GM23248 (cell line): ENCODE data around the gene NECTIN4. TPM values are rescaled to one million over a fixed set of nuclear protein-coding genes. Genes with fewer than 3 reads are reported as not detected.
"Not testable (repeated sequence)": the region's sequence is repeated elsewhere in the genome, so short reads cannot be mapped to it uniquely, and the experiment has no call there.

Experiments used
- DNase-seq: peaks from one replicate; pipeline ENCODE4 v3.0.0-alpha.2; 2015
- H2AFZ ChIP-seq: fragments of 200-600 bp; sonication (generic); 2 replicates; pipeline ENCODE4 v1.6.1; 2016; ENCODE audit warnings: antibody characterized with exemption
- H3F3A ChIP-seq: fragments of 200-600 bp; sonication (generic); 2 replicates; pipeline ENCODE4 v1.6.1; 2016; ENCODE audit warnings: mild to moderate bottlenecking, antibody characterized with exemption, mixed run types; ENCODE audit not compliant: insufficient read depth
- H3K27ac ChIP-seq: fragments of 200-600 bp; sonication (generic); 2 replicates; pipeline ENCODE4 v1.5.1; 2016; ENCODE audit warnings: mild to moderate bottlenecking
- H3K27me3 ChIP-seq: fragments of 200-600 bp; sonication (generic); replicated peaks from 2 replicates; pipeline ENCODE4 v1.6.1; 2016; ENCODE audit warnings: mild to moderate bottlenecking; ENCODE audit not compliant: insufficient read depth
- H3K36me3 ChIP-seq: fragments of 200-600 bp; sonication (generic); 2 replicates; pipeline ENCODE4 v1.6.1; 2016; ENCODE audit warnings: low read depth, mild to moderate bottlenecking
- H3K4me1 ChIP-seq: fragments of 200-600 bp; sonication (generic); 2 replicates; pipeline ENCODE4 v1.6.1; 2016; ENCODE audit warnings: mild to moderate bottlenecking; ENCODE audit not compliant: insufficient read depth
- H3K4me2 ChIP-seq: fragments of 200-600 bp; sonication (generic); one replicate; pipeline ENCODE4 v1.6.1; 2016; ENCODE audit warnings: mild to moderate bottlenecking; ENCODE audit not compliant: unreplicated experiment
- H3K4me3 ChIP-seq: fragments of 200-600 bp; sonication (generic); 2 replicates; pipeline ENCODE4 v1.5.1; 2016; ENCODE audit warnings: mild to moderate bottlenecking
- H3K79me2 ChIP-seq: fragments of 200-600 bp; sonication (generic); 2 replicates; pipeline ENCODE4 v1.6.1; 2016; ENCODE audit warnings: mild to moderate bottlenecking; ENCODE audit not compliant: insufficient read depth
- H3K9ac ChIP-seq: fragments of 200-600 bp; sonication (generic); 2 replicates; pipeline ENCODE4 v1.6.1; 2016; ENCODE audit warnings: mild to moderate bottlenecking
- H3K9me2 ChIP-seq: fragments of 200-600 bp; sonication (generic); 2 replicates; pipeline ENCODE4 v1.6.1; 2016; ENCODE audit warnings: mixed run types, mild to moderate bottlenecking, moderate library complexity; ENCODE audit not compliant: insufficient read depth
- H3K9me3 ChIP-seq: fragments of 200-600 bp; sonication (generic); one replicate; pipeline ENCODE4 v1.6.1; 2017; ENCODE audit warnings: low read depth
- H4K20me1 ChIP-seq: fragments of 200-600 bp; sonication (generic); 2 replicates; pipeline ENCODE4 v1.6.0; 2016; ENCODE audit not compliant: insufficient read depth
- EZH2 ChIP-seq: fragments of 200-600 bp; sonication (generic); IDR thresholded peaks from 2 replicates; pipeline ENCODE4 v1.6.1; 2018; ENCODE audit warnings: antibody characterized with exemption, mild to moderate bottlenecking; ENCODE audit not compliant: insufficient read depth, poor library complexity, severe bottlenecking
- EZH2phosphoT487 ChIP-seq: fragments of 200-600 bp; sonication (generic); IDR thresholded peaks from 2 replicates; pipeline ENCODE4 v1.6.1; 2018; ENCODE audit warnings: antibody characterized with exemption, moderate library complexity, mild to moderate bottlenecking, low read depth; ENCODE audit not compliant: insufficient read depth
- WGBS, 2 experiments: methylation state at CpG; one replicate each; pipeline ENCODE4 v1.1.6; 2015 to 2017; ENCODE audit warnings: low lambda C conversion rate in 2 of 2, low coverage in 1 of 2; ENCODE audit errors: missing lambda C conversion rate in 2 of 2; 5-methylcytosine and 5-hydroxymethylcytosine counted together
- in situ Hi-C: fragments of 300-500 bp; cut with MboI; formaldehyde crosslinking; loops from 2 replicates; pipeline ENCODE4 v1.15.0; 2020
- polyA plus RNA-seq: library from polyadenylated mRNA; unstranded; fragments of >200 nt; fragmentation: Nextera tagmentation; extraction: Ambion mirVana; gene quantifications from 2 replicates; pipeline ENCODE4 v1.2.1, GENCODE V29; 2016
- total RNA-seq: library from RNA; depleted of rRNA; stranded (reverse); fragments of >200 nt; shearing (Covaris generic); gene quantifications from 2 replicates; pipeline ENCODE4 v1.2.3, GENCODE V29; 2014

Gene NECTIN4
- total and polyA plus RNA-seq, 2 experiments from 2014 or later, result 0.40 to 0.54 TPM

DNA sequence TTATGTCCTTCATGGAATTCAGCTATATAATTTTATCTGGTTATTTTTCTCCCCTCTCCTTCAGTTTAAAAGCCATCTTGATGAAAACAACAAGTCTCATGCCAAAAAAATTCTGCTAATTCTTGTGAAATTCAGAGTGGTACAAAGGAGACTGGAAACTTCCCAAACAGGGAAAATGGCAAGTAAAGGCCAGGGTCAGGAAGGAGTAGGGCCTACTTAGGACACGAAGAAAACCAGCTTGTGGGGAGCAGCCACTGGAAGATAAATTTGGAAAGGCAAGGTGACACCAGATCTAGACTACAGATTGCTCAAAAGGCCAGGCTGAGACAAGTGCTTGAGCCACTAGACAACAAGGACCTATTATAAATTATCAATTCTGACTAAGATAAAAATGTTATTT, 56.9 kb downstream of the NECTIN4 start:
- Histone ChIP-seq H3K36me3 (no peaks in the 10 kb centered on the region), H3K4me1 (0 out of 2 replicates have a peak, but pooled peaks cover 4% of the 10 kb centered on the region), H2AFZ (no peak overlapping the region), H3K9ac (no peak overlapping the region), H3K79me2 (no peaks in the 10 kb centered on the region), H4K20me1 (no peaks in the 10 kb centered on the region), H3F3A (peaks cover 5% of the 10 kb centered on the region; the same call in 1 of the 2 replicates), H3K27me3 (no peaks in the 10 kb centered on the region), H3K9me2 (no peaks in the 10 kb centered on the region), H3K9me3 (no peaks in the 10 kb centered on the region), H3K27ac (no peak overlapping the region), H3K4me3 (no peak overlapping the region), H3K4me2 (no peak overlapping the region)
- no peak for DNase-seq
- 76 to 95% methylated on average over 1 of the region's 1 CpG for WGBS, 2 experiments
- TF ChIP-seq EZH2 (no peak), EZH2phosphoT487 (no peak)
- in situ Hi-C loops, result no loop called here

DNA sequence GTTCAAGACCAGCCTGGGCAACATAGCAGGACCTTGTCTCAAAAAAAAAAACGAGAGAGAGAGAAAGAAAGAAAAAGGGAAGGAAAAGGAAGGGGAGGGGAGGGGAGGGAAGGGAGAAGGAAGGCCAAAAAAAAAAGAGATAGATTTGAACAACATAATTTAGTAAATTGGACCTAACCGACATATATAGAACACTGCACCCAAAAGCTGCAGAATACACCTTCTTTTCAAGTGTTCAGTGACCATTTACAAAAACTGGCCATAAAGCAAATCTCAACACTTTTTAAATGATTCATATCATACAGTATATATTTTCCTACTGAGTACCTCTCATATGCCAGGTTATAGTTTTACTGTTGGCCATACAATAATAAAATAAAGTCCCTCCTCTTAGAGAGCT, 57.5 kb downstream of the NECTIN4 start:
- Histone ChIP-seq H3K9me2 (no peaks in the 10 kb centered on the region), H3K36me3 (no peaks in the 10 kb centered on the region), H3K4me2 (no peak overlapping the region), H3K4me1 (0 out of 2 replicates have a peak, but pooled peaks cover 4% of the 10 kb centered on the region), H3K27ac (no peak overlapping the region), H3K27me3 (no peaks in the 10 kb centered on the region), H3K79me2 (no peaks in the 10 kb centered on the region), H3F3A (peaks cover 5% of the 10 kb centered on the region; the same call in 1 of the 2 replicates), H2AFZ (no peak overlapping the region), H3K9ac (no peak overlapping the region), H3K9me3 (no peaks in the 10 kb centered on the region), H3K4me3 (no peak overlapping the region), H4K20me1 (no peaks in the 10 kb centered on the region)
- DNase-seq, result no peak
- in situ Hi-C loops, result no loop called here
- TF ChIP-seq EZH2phosphoT487 (no peak), EZH2 (no peak)
- 46 to 89% methylated on average over 1 to 2 of the region's 2 CpGs for WGBS, 2 experiments

DNA sequence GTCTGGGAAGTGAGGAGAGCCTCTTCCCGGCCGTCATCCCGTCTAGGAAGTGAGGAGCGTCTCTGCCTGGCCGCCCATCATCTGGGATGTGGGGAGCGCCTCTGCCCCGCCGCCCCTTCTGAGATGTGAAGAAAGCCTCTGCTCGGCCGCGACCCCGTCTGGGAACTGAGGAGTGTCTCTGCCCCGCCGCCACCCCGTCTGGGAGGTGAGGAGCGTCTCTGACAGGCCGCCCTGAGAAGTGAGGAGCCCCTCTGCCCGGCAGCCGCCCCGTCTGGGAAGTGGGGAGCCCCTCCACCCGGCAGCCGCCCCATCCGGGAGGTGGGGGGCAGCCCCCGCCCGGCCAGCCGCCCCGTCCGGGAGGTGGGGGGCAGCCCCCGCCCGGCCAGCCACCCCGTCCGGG, 59.9 kb downstream of the NECTIN4 start:
- H3K9me3 ChIP-seq, H2AFZ ChIP-seq, DNase-seq, H3K79me2 ChIP-seq, H3K27ac ChIP-seq, H3K4me2 ChIP-seq, H3K27me3 ChIP-seq, H3F3A ChIP-seq, H3K9me2 ChIP-seq, H4K20me1 ChIP-seq, H3K4me3 ChIP-seq, in situ Hi-C loops, H3K4me1 ChIP-seq, H3K9ac ChIP-seq, H3K36me3 ChIP-seq: not testable (repeated sequence)
- WGBS, 2 experiments, result 92 to 97% methylated on average over 13 to 32 of the region's 32 CpGs

GRCh38 chr1:161026954-161027353, 62.4 kb downstream of the NECTIN4 start:
- H3K27ac ChIP-seq, H4K20me1 ChIP-seq, H2AFZ ChIP-seq, H3K4me3 ChIP-seq, H3K4me1 ChIP-seq, in situ Hi-C loops, H3K9me2 ChIP-seq, H3K4me2 ChIP-seq, H3K79me2 ChIP-seq, H3K36me3 ChIP-seq, H3F3A ChIP-seq, H3K9ac ChIP-seq, H3K9me3 ChIP-seq, H3K27me3 ChIP-seq: not testable (repeated sequence)
- 6 to 14% methylated on average over 1 of the region's 1 CpG for WGBS, 2 experiments
- peak; percentile 5 for DNase-seq

- H2AFZ ChIP-seq, H3K9me2 ChIP-seq, H3K9me3 ChIP-seq, H3K4me2 ChIP-seq, in situ Hi-C loops, H3K4me1 ChIP-seq, H3K9ac ChIP-seq, H3K27ac ChIP-seq, H3K79me2 ChIP-seq, H3K36me3 ChIP-seq, H3K4me3 ChIP-seq, DNase-seq, H3F3A ChIP-seq, H4K20me1 ChIP-seq: not testable (repeated sequence)
- 66 to 76% methylated on average over 10 to 12 of the region's 12 CpGs for WGBS, 2 experiments
- H3K27me3 ChIP-seq, result peaks cover 16% of the 10 kb centered on the region
Observed at GRCh38 chr1:161022432-161022831, 66.9 kb downstream of the NECTIN4 start.
